ENCODE measurements around the gene MXRA7.
A peak's percentile ranks its signal among the peaks of the same experiment; 100 is the strongest.

The MXRA7 gene

DNA sequence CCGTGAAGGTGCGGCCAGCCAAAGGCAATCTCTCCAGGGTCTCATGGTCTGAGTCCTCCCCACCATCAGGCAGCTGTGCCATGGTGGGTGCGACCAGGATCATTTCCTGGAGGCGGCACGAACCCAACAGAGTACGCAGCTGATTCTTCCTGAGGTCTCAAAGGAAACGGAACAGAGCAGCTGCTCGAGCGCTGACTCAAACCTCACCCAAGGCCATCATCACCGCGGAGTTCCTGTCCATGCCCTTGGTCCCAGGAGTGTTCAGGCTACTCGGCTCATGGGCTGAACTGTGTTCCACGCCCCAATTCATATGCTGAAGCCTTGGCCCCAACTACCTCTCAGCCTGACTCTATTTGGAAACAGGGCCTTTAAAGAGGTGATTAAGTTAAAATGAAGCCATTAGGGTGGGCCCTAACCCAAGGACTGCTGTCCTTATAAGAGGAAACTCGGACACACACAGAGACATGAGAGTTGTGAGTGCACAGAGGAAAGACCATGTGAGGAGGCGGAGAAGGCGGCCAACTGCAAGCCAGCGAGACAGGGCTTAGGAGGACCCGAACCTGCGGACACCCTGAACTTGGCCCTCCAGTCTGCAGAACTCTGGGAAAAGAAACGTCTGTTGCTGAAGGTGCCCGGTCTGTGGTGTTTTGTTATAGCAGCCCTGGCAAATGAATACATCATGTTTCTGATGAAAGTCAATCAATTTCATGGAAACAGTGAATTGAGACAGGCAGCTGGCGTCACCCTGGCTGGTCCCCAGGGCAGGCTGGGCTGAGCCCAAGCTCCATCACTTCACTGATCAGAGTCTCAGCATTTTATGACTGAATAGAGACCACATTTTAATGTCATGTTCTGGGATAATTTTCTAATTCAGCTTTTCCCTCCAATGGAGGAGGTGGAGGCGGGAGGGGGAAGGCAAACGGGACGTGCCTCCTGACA, 13.7 kb downstream of the MXRA7 start:
- DNase-seq (ENCODE audit: low read depth) = no peak

DNA sequence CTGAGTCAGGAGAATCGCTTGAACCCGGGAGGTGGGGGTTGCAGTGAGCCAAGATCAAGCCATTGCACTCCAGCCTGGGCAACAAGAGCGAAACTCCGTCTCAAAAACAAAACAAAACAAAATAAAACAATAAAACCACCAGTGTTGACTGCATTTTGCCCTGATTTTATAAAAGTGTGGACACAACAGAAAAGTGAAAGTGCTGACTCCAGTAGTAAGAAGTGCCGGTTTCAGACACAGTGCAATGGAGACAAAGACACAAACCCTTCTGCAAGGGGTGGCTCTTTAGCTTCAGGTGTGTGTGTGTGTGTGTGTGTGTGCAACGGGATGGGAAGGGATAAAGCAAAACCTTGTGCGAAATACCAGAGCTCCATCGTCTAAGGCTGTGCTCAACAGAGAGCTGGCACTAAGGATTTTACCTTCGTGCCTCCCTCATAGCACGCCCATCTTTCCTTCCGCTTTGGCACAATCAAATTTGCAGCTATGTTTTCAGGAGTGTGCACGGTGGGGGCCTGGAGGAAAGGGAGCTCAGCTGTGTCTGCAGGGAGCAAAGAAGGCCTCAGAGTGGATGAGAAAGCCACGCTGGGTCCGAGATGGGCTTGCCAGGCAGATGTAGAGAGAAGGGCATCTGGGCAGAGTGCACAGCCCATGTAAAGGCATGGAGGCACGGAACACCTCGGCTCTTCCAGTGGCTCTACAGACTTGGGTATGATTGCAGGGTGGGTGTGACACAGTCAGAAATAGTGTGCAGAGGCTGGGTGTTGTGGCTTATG, 15.5 kb downstream of the MXRA7 start:
- DNase-seq (ENCODE audit: low read depth) = no peak

DNA sequence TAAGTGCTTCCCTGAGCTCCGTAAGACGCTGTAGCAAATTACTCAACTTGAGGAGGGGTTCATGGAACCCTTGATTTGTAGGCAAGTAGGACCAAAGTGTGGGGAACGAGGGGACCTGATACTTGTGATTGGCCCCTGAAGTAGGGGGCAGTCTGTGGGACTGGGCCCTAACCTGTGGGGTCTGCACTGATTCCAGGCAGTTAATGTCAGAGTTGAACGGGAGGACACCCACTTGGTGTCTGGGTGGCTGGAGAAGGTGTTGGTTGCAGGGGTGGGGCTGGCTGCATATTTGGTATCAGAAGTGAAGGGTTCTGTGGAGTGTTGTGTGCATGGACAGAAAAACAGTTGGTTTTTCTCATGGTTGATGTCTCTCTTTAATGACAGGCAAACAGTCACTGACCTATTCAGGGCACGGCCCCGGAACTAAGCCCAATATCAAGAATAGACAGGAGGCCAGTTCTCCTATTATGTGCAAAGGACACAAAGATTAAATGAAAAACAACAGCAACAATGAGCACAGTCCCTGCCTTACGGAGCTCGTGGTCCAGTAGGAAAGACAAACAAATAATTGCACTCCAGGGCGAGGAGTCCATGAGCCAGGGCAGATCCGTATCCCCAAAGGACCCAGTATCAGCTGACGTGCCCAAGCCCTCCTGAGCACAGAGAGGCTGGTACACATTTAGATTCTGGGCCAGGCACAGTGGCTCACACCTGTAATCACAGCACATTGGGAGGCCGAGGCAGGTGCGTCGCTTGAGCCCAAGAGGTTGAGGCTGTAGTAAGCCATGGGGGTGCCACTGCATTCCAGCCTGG, 19.2 kb downstream of the MXRA7 start:
- DNase-seq (ENCODE audit: low read depth) = no peak

DNA sequence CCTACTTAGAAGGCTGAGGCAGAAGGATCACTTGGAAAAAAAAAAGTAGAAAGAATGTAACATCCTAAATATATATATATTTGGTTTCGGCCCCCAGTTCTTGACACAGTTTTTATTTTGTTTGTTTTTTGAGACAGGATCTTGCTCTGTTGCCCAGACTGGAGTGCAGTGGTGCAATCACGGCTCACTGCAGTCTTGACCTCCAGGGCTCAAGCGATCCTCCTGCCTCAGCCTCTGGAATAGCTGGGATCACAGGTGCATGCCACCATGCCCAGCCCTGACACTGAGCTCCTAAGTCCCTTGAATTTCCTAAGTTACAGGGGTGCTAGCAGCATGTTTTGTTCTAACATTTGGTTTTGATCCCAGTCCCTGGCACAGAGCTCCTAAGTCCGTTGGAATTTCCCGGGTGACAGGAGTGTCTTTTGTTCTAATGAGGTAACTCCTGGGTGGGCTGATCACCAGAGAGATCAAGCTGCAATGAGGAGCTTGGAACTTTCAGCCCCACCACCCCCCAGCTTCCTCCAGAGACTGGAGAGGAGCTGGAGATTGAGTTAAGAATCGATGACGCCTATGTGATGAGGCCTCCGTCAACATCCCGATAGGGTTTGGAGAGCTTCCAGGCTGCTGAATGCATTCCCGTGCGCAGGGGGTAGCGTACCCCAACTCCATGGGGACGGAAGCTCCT, 20.0 kb downstream of the MXRA7 start:
- DNase-seq (ENCODE audit: low read depth) = no peak

DNA sequence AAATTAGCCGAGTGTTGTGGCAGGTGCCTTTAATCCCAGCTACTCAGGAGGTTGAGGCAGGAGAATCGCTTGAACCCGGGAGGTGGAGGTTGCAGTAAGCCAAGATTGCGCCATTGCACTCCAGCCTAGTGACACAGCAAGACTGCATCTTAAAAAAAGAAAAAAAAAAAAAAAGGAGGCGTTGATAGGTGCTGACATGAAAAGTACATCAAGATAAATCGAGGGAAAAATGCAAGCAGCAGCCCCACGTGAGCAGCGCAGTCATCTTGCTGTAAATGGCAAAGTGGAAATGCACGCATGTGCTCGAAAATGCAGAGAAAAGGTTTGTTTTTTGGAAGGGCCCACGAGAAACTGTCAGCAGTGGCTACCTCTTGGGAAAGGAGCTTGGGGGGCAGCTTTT, 20.9 kb downstream of the MXRA7 start:
- DNase-seq (ENCODE audit: low read depth) = no peak

DNA sequence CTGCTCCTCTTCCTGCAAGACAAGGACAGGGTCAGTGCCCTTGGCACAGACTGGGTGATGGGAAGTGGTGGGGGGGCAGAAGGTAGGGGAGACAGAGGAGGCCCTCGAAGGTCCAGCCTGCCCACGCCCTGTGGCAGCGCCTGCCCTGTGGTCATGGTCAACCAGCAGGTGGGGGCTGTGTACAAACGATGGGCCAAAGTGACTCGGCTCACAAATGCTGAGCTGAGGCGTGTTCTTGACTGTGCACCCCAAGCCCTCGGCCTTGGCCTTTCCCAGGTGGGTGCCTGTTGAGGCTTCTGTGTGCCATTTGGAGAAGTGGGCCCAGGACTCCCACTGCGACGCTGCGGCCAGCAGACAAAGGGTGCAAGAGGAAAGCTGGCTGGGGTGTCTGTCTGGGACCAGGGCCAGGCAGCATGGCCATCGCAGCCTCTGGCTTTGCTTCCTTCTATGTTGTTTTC, 22.6 kb downstream of the MXRA7 start:
- no peak for DNase-seq (ENCODE audit: low read depth)

DNA sequence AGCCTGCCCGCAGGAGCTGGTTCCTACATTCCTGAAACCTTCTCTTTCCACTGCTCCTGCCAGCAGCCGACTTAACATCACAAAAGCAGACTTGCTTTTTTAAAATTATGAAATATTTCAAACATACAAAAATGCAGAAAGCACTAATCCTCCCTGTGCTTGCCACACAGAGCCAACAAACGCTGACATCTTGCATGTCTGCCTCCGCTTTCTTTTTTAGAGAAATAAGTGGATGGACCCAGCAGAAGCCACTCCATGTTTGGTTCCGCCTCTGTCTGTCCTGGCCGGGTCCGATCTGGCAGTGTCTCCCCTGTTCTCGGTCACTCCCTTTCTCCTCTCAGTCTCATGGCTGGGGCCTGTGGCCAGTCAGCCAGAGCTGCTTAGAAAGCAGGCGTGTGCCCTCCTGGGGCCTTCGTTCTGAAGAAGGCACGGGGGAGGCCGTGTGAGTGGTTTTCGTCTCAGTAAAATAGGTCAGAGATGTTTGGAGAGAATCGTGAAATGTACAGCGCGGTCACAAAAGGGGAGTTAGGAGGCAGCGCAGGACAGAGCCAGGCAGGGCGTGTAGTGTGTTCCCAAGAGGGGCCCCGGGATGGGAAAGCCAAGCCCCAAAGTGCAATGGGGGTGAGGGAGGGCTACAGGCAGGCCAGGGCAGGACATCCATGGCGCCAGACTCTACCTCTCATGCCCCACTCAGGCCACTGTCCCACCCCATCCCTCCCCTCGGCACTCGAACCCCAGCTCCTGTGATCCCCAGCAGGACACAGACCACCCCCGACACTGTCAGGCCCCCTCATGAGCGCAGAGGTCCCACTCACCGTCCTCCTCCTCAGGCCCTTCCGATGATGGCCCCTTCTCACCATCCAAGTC, 23.2 kb downstream of the MXRA7 start:
- DNase-seq (ENCODE audit: low read depth) = no peak

DNA sequence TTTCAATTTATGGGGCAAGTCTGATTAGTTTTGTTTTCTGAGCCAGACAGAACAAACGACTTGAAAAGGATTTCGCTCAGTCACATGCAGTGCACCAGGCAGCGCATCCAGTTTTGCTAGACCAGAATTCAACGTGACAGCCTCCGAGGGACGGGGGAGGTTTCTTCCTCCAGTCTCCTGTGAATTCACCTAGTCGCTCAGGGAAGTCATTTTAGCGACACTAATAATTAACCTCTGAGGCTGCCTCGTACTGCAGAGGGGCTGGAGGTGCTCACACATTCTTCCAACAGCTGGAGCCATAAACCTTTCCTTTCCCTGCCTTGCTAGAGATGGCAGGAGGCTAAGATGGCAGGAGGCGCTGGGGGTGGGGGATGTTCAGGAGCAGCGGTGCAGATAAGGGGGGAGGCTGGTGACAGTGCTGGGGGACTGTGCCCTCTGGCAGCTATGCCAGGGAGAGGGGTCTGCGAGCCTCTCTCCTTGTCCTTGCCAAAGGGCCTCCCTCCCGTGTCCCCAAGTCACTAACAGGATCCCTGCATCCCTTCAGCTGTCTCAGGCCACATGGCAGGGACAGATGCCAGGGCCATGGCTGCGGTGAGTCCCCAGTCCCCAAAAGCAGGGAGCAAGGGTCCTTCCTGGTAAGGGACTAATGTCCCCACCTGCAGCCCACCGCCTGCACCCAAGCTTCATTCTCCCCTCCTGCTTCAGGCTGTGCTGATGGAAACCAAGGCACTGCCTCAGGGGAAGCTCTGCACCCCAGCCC, 24.0 kb downstream of the MXRA7 start:
- DNase-seq (ENCODE audit: low read depth) = no peak

DNA sequence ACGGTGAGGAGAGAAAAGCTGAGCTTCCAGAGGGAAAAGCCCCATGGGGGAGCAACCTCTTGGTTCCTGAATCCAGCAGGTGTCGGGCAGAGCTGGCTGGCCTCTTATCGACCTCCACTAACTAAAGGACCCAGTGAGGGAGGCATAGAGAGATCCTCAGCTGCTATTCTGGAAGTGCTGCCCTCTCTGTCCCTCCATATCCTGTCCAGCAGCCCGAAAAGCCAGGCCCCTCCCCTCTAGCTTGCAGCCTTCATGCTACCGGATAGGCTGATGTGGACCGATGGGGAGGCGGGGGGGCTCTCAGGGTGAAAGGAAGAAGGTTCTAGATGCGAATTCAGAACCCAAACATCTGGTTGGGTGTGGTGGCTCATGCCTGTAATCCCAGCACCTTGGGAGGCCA, 24.9 kb downstream of the MXRA7 start:
- DNase-seq (ENCODE audit: low read depth) = no peak

DNA sequence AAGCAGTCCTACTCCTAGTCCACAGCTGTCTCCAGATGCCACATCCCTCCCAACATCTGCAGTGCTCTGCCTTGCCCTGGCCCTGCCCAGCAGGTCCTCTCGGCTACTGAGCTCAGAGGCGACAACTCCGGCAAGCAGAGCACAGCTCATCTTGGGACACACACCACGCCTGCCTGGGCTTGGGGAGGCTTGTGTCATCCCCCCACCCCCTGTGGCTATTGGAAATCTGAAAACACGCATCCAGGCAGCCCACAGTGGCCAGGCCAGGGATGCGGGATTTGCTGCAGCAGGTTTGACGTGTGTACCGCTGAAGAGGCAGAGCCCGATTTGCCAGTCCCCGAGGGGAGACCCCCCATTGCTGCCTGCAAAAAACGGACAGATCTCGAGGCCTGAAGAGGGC, 25.4 kb downstream of the MXRA7 start:
- no peak for DNase-seq (ENCODE audit: low read depth)

DNA sequence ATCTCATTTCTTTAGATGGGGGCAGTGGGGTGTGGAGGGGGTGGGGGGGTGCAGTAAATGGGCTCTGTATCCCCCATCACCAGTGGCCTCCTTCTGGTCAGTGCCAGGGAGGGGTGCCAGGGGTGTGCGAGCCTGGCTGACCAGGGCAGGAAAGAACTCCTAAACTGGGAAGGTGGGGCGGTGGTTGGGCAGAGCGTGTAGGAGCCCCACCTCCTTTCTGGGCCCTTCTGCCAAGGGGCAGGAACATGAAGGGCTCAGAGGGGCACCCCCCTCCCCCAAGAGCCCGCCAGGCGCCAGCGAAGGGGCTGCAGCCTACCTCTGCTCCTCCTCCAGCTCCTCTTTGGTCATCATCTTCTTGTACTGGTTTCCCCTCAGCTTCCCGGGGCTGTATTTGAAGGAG, 26.0 kb downstream of the MXRA7 start:
- DNase-seq (ENCODE audit: low read depth) = no peak

DNA sequence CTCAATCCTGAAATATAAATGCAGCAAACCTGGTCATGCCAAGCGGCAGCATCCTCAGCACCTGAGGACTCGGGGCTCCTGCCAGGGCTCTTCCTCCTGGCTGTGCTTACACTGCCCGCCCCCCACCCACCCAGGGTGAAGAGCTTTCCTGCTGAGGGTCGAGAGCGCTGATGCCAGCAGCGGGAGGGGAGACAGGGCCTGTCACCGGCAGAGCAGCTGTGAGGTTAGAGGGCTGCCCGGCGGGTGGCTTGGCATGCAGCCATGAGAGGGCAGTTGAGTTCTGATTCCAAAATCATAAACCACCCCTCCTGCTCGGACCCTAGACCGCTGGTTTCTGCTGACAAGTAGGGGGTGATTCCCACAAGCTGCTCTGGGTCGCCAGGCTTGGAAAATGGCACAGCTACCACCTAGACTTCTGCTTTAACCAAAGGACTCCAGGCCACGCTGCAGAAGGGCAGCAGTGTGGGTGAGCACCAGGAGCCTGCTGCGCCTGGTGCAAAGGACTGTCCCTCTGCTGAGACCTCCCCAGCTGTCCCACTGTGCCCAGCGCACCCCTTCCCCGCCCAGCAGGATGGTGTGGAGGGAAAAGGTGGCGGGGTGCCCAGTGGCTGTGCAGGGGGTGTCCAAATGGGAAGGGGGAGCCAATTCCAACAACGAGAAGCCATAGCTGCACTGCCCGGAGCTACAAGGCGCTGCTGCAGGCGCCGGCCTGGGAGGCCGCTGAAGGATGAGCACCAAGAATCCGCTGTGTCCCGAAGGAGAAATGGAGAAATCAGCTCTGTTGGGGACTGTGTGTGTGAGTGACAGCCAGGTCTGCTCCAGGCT, 26.6 kb downstream of the MXRA7 start:
- DNase-seq (ENCODE audit: low read depth) = no peak

DNA sequence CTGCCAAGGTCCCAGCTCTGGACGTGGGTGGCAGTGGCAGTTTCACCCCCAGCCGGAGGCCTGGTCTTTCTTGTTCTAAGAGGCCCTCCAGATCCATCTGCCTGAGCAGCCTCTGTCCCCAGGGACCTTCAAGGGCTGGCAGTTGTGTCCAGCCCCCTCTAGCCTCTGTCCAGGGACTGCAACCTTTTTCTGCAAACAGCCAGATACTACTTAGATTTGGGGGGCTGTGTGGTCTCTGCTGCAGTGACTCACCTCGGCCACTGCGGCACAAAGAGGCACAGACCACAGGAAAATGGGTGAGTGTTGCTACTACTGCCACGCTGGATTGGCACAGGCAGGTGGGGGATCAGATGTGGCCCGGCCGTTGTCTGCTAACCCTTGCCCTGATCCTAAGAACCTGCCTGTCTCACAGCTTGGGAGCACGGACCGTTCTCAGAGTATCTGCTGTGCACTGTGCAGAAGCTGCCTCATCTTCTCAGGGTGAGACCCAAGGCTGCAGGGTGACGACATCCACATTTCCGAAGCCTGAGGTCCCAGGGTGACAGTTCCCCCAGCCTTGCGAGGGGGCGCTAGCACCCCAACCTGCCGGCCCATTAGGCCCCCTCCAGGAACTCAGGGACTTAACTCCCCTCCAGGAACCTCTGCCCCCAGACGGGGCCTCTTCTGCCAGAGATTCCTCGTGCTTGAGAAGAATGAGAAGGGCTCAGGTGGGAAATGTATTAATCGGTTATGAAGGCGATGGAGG, 27.6 kb downstream of the MXRA7 start:
- no peak for DNase-seq (ENCODE audit: low read depth)

DNA sequence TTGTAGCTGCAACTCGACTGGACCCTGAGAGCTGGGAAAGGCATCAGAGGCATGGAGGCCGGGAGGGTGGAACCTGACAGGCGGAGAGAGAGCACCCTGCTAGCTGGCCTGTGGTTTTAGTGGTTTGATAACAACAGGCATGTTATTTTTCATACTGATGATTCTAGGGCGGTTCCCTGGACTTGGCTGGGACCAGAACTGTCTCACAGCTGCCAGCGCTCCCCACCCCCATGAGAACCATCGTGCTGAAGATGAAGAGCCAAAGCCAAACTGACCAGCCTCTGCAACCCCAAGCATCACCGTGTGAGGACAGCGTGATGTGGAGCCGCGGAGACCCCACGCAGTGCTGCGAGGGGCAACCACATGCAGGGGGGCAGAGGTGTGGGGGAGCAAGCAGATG, 28.5 kb downstream of the MXRA7 start:
- DNase-seq (ENCODE audit: low read depth) = no peak

DNA sequence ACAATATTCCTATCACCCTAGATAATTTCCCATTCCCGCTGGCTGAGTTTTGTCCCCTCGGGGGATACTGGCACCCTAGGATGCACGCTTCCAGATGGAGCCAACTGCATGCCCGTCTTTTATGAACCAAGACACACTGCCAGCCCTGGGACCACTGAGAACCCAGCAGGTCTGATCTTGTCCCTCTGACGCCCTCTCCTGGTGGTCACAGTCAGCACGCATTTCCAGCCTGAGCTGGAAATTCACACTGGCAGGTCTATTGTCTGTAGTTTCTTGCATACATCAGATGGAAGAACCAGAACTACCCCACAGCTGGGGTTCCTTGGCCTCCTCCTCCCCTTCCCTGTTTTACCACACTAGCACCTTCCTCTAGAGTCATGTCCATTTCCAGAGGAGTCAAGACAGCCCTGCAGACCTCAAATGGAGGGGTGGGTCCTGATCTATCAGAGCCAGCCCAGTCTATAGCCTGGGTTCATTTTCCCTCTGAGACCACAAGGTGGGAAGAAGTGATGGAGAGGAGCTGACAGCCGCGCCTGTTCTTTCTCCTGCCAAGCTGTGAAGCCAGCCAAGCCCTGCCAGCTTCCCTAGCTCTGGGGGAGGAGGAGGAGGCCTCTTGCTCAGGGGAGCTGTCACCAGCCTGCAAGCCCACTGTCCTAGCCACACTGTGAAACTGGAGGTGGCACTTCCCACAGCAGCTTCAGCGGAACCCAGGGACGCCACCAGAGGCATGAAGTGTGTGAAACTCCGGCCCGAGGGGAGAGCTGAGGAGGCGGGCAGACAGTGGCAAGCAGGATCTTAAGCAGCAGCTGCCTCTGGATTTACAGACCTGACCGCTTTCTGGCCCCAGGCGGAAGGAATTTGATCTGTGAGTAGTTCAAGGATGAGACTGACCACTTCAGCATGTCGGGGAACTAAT, 29.3 kb downstream of the MXRA7 start:
- DNase-seq (ENCODE audit: low read depth) = peak; percentile 52

DNA sequence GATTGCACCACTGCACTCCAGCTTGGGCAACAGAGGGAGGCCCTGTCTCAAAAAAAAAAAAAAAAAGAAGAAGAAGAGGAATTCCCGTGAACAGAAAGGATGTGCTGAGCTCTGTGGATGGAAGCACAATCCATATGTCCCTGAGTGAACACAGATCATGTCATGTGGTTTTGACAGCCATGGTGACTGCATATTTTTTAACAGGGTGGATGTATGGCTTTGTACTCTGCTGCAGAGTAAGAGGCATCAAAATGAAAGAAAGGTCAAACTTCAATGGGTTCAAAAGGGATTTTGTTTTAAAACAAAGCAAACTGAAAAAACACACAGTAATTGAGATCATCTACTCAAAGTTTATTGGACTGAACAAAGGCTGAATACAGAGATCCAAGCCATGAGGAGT, 31.5 kb downstream of the MXRA7 start:
- DNase-seq (ENCODE audit: low read depth) = no peak

DNA sequence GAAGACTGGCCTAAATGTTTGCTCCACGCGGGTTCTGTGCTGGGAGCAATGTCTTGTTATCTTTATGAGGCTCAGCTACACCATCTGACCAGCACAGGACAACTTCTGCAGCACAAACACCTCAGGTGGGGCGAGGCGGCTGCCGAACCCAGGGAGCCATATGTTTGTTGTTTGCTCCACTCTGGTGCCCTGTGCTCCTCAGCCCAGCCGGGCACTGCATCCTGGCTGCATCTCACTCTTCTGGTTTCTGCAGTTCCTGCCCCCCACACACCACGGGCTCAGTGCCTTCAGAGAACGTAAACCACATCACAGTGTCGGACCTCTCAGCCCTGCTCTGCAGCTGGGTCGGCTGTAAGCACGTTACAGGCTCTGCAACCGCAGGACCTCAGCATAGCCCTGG, 32.4 kb downstream of the MXRA7 start:
- DNase-seq (ENCODE audit: low read depth) = peak; percentile 38

Data from activated gamma-delta T cell treated with anti-CD3 and anti-CD28 coated beads, Interleukin-2, amount 50 U/mL, for 16 hours (primary cell).